Right atrium auricular region (tissue), 2 donors: ENCODE measurements around the gene PXK. TPM values are rescaled to one million over a fixed set of nuclear protein-coding genes. Genes with fewer than 3 reads are reported as not detected.
A peak's percentile ranks its signal among the peaks of the same experiment; 100 is the strongest.

ENCODE experiments used
- DNase-seq: peaks from one replicate; pipeline ENCODE4 v3.0.0-alpha.2; 2019; ENCODE audit warnings: low spot score
- H3K27ac ChIP-seq, 2 donors: fragments of 200-600 bp; sonication (generic); 1 replicate in 1 of 2; 2 replicates in 1 of 2; pipeline ENCODE4 v1.5.1; 2016 to 2019
- H3K27me3 ChIP-seq, 2 donors: fragments of 200-600 bp; sonication (generic); one replicate each; pipeline versions ENCODE4 v1.5.1 to v1.6.0; 2017 to 2019
- H3K36me3 ChIP-seq: fragments of 200-600 bp; sonication (generic); one replicate; pipeline ENCODE4 v1.5.1; 2016
- H3K4me1 ChIP-seq, 2 donors: fragments of 200-600 bp; sonication (generic); one replicate each; pipeline versions ENCODE4 v1.5.1 to v1.6.0; 2017 to 2019
- H3K4me3 ChIP-seq, 2 donors: fragments of 200-600 bp; sonication (generic); 1 replicate in 1 of 2; 2 replicates in 1 of 2; pipeline ENCODE4 v1.5.1; 2017 to 2019; ENCODE audit warnings: mild to moderate bottlenecking in 1 of 2, moderate library complexity in 1 of 2
- H3K9me3 ChIP-seq, 2 donors: fragments of 200-600 bp; sonication (generic); one replicate each; pipeline ENCODE4 v1.5.1; 2019
- total RNA-seq, 2 donors: library from RNA; depleted of rRNA; stranded (reverse); fragments of >200 nt; gene quantifications; one replicate each; pipeline ENCODE4 v1.1.0, GENCODE V29; 2016
- TF ChIP-seq, protein P1 (sequence below), 2 donors: fragments of 200-600 bp; sonication (generic); IDR thresholded peaks; one replicate each; pipeline ENCODE4 v1.5.1; 2019; ENCODE audit warnings: antibody characterized with exemption in 2 of 2

The PXK gene
- total RNA-seq, 2 donors from 2014 or later: 18.3 to 22.5 TPM

DNA sequence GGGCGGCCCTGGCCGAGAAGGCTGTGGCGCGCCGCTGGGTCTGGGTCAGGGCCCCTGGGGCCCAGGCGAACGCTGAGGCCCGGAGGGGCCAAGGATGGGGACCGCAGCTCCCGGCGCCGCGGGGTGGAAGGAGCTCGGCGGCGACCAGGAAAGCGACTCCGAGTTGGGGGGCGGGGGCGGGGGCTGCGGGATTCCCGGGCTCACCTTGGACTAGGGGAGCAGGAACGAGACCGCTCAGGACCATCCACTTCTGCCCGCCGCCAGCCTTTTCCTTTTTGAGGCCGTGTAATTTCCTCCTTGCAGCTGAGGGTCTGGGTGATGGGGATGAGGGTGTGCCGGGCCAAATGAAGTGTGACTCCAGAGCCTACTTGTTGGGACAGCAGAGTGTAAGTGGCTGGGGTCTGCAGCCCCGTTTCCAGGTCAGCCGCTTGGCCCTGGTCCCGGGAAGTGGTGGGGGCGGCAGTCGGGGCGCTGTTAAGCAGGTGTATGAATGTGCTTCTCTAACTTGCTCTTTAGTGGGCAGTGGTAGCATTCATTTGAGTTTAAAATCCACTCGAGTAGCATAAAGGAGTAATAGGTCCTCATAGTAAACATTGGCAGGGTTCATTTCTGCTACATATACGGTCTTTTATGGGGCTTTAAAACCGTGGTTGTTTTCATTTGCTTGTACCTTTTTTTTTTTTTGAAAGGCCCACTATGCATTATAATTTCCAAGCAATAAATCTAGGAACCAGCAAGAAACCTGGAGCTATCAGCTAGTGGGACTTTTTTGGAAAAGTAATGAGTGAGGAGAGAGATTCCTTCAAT lies 717 bp downstream of the PXK start:
- Histone ChIP-seq H3K4me1 (peaks cover 0 to 22% of the 10 kb centered on the region in 2 donors), H3K27me3 (no peaks in the 10 kb centered on the region), H3K9me3 (no peaks in the 10 kb centered on the region), H3K27ac (peak overlapping the region; percentile 81 to 84), H3K36me3 (no peaks in the 10 kb centered on the region), H3K4me3 (peak overlapping the region; percentile 87 to 97)
- no peak for DNase-seq
- TF ChIP-seq, protein P1, sequence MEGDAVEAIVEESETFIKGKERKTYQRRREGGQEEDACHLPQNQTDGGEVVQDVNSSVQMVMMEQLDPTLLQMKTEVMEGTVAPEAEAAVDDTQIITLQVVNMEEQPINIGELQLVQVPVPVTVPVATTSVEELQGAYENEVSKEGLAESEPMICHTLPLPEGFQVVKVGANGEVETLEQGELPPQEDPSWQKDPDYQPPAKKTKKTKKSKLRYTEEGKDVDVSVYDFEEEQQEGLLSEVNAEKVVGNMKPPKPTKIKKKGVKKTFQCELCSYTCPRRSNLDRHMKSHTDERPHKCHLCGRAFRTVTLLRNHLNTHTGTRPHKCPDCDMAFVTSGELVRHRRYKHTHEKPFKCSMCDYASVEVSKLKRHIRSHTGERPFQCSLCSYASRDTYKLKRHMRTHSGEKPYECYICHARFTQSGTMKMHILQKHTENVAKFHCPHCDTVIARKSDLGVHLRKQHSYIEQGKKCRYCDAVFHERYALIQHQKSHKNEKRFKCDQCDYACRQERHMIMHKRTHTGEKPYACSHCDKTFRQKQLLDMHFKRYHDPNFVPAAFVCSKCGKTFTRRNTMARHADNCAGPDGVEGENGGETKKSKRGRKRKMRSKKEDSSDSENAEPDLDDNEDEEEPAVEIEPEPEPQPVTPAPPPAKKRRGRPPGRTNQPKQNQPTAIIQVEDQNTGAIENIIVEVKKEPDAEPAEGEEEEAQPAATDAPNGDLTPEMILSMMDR (IDR thresholded peaks at IDR 0.05): peak in 1 of 2 donors; percentile 45

DNA sequence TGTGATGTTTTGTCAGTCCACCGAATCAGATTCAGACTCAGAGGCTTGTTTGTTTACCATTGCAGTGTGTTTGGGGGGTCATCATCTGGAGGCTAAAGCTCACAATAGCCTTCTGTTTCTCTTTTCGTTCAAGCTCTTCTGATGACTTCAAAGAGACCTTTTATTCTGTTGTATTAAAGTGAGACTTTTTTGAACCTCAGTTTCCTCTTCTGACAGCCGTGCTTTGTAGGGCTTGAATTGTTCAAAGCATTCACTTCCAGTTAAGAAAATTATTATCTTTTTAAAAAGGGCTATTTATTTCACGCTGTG lies 1.3 kb downstream of the PXK start:
- H3K27ac ChIP-seq: peak overlapping the region; percentile 81 to 84
- TF ChIP-seq, protein P1 (IDR thresholded peaks at IDR 0.05): no peak
- H3K27me3 ChIP-seq: no peaks in the 10 kb centered on the region
- no peak for DNase-seq
- peaks cover 4% of the 10 kb centered on the region for H3K36me3 ChIP-seq
- H3K4me1 ChIP-seq: peaks cover 0 to 22% of the 10 kb centered on the region in 2 donors
- no peaks in the 10 kb centered on the region for H3K9me3 ChIP-seq
- H3K4me3 ChIP-seq: peak overlapping the region; percentile 87 to 97

DNA sequence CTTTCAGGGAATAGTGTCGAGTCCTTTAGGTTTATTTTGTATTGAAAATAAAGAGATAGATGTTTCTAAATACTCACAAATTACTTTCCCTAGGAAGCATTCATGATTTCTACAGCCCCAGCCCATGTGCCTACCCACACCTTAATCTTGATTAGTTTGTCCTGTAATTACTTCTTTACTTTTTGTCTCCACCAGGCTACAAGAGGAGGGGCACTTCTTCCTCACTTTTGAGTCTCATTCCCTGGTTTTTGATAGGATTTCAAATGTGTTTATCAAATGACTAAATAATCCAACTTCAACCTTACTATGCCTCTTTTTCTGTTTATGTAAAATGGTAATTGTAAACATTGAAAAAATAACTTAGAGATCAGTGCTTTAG lies 1.8 kb downstream of the PXK start:
- H3K4me1 ChIP-seq: peaks cover 0 to 22% of the 10 kb centered on the region in 2 donors
- H3K27ac ChIP-seq: peak overlapping the region; percentile 81 to 84
- peaks cover 5% of the 10 kb centered on the region for H3K36me3 ChIP-seq
- no peaks in the 10 kb centered on the region for H3K9me3 ChIP-seq
- DNase-seq: no peak
- H3K27me3 ChIP-seq: no peaks in the 10 kb centered on the region
- TF ChIP-seq, protein P1 (IDR thresholded peaks at IDR 0.05): no peak
- peak overlapping the region; percentile 9 to 16 for H3K4me3 ChIP-seq

GRCh38 chr3:58335652-58335947 lies 2.9 kb downstream of the PXK start:
- TF ChIP-seq, protein P1 (IDR thresholded peaks at IDR 0.05): no peak

DNA sequence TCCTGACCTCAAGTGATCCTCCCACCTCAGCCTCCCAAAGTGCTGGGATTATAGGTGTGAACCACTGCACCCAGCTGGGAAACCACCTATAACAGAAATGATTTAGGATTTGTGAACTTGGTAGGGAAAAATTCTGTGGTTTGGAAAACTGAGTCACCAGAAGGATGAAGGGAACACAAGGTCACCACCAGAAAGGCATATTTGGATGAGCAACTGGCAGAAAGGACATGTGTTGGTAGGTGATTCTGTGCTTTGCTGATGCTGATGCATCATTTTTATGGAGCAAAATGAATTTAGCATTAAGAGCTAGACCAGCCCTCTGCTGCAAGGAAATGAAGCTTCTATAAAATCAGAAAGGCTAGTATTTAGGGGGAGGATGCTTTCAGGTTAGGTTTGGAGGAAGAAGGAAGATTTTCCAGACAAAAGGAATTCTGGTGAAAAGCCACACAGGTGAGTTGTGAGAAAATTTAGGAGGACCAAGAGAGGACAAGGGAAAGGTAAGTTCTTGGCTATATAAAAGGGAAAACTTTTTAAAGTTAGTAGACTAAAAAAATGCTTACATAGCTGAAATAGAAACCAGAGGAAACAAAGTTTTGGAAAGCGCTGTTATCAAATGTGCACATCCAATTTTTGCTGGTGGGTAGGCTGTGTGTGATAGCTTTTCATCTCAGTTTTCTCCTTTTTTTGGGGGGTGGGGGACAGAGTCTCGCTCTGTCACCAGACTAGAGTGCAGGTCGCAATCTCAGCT lies 3.6 kb downstream of the PXK start:
- Histone ChIP-seq H3K4me3 (no peak overlapping the region), H3K27ac (peak overlapping the region in 1 of 2 donors; percentile 81), H3K4me1 (peaks cover 0 to 22% of the 10 kb centered on the region in 2 donors), H3K36me3 (peaks cover 5% of the 10 kb centered on the region), H3K9me3 (no peaks in the 10 kb centered on the region), H3K27me3 (no peaks in the 10 kb centered on the region)
- DNase-seq: no peak
- TF ChIP-seq, protein P1 (IDR thresholded peaks at IDR 0.05): no peak

More at GRCh38 chr3:58335652-58335947, 2.9 kb downstream of the PXK start:
- Histone ChIP-seq H3K36me3 (peaks cover 5% of the 10 kb centered on the region), H3K9me3 (no peaks in the 10 kb centered on the region), H3K27ac (peak overlapping the region; percentile 81 to 84), H3K4me1 (peaks cover 0 to 22% of the 10 kb centered on the region in 2 donors), H3K27me3 (no peaks in the 10 kb centered on the region), H3K4me3 (no peak overlapping the region)
- DNase-seq: no peak
